K562 (cell line): ENCODE data around the gene KCTD17. TPM values are rescaled to one million over a fixed set of nuclear protein-coding genes. Genes with fewer than 3 reads are reported as not detected.
A peak's percentile ranks its signal among the peaks of the same experiment; 100 is the strongest.

ENCODE experiments used
- ATAC-seq: fragments of 200-7000 bp; cut with Tn5 transposase; 3 replicates; pipeline ENCODE4 v1.9.1; 2020; ENCODE audit warnings: moderate library complexity
- BruUV-seq: library from RNA; stranded (reverse); fragments of 400-500 nt; replicated peaks from 2 replicates; lab custom pipeline; 2021; lab: Mats Ljungman, UMichigan
- CTCF ChIA-PET: fragments of 300-600 bp; formaldehyde crosslinking; extraction: SDS; loops from one replicate; lab custom pipeline; 2021; ENCODE audit warnings: low intra/inter-chr PET ratio; lab: Yijun Ruan, JAX
- POLR2A ChIA-PET: fragments of 300-600, 350-650 bp; sonication (Branson Sonifier 250); formaldehyde crosslinking; extraction: SDS; loops from one replicate; lab custom pipeline; 2021; ENCODE audit warnings: antibody characterized with exemption, inconsistent platforms; lab: Yijun Ruan, JAX
- DNase-seq, 4 experiments: peaks; one replicate each; pipeline versions ENCODE4 v3.0.0 to v3.0.0-alpha.2; 2011 to 2018; ENCODE audit warnings: low spot score in 3 of 4, mixed read lengths in 3 of 4; ENCODE audit errors: extremely low read depth in 1 of 4
- FAIRE-seq: peaks from 2 replicates; lab custom pipeline; 2011; peaks lifted over from hg19 to GRCh38; lab: Jason Lieb, UNC
- H2AFZ ChIP-seq: 2 replicates; pipeline ENCODE4 v1.6.0; 2011; ENCODE audit warnings: low read depth, low read length, control low read depth, inconsistent platforms
- H3K27ac ChIP-seq: fragments of 200-600 bp; 3 replicates; pipeline ENCODE4 v1.8.0; 2011; ENCODE audit warnings: low read depth, mild to moderate bottlenecking, control low read depth, inconsistent platforms, low read length, moderate library complexity, mixed read lengths; ENCODE audit errors: extremely low read depth
- H3K27me3 ChIP-seq, 2 experiments: fragments of 300-600 bp in 1 of 2; 2 replicates in 1 of 2; 3 replicates in 1 of 2; pipeline versions ENCODE4 v1.6.0 to v1.8.0; 2011; ENCODE audit warnings: inconsistent platforms in 2 of 2, low read length in 2 of 2, mild to moderate bottlenecking in 1 of 2, mixed read lengths in 1 of 2, moderate library complexity in 1 of 2; ENCODE audit not compliant: control insufficient read depth in 2 of 2, insufficient read depth in 2 of 2
- H3K36me3 ChIP-seq: fragments of 300-600 bp; 3 replicates; pipeline ENCODE4 v1.8.0; 2011; ENCODE audit warnings: mild to moderate bottlenecking, low read length, inconsistent platforms; ENCODE audit not compliant: control insufficient read depth, insufficient read depth
- H3K4me1 ChIP-seq, 2 experiments: fragments of 200-600 bp in 1 of 2; replicated peaks in 1 of 2; 2 replicates in 1 of 2; 3 replicates in 1 of 2; pipeline versions ENCODE4 v1.5.1 to v1.8.0; 2011; ENCODE audit warnings: inconsistent platforms in 2 of 2, low read length in 2 of 2, mild to moderate bottlenecking in 1 of 2, mixed read lengths in 1 of 2, moderate library complexity in 1 of 2; ENCODE audit not compliant: control insufficient read depth in 2 of 2, insufficient read depth in 2 of 2
- H3K4me2 ChIP-seq: 2 replicates; pipeline ENCODE4 v1.6.1; 2011; ENCODE audit warnings: low read length, control low read depth, inconsistent platforms, mixed read lengths; ENCODE audit not compliant: insufficient read depth
- H3K4me3 ChIP-seq: fragments of 200-600 bp; sonication (generic), shearing (Covaris generic); 2 replicates; pipeline ENCODE4 v1.5.1; 2016; ENCODE audit warnings: control low read depth, inconsistent platforms
- H3K79me2 ChIP-seq: fragments of 200-600 bp; 3 replicates; pipeline ENCODE4 v1.8.0; 2011; ENCODE audit warnings: low read length, inconsistent platforms; ENCODE audit not compliant: control insufficient read depth, insufficient read depth
- H3K9ac ChIP-seq, 2 experiments: 2 replicates each; pipeline versions ENCODE4 v1.6.0 to v1.6.1; 2011; ENCODE audit warnings: low read depth in 2 of 2, low read length in 2 of 2, control low read depth in 1 of 2, inconsistent platforms in 1 of 2, mild to moderate bottlenecking in 1 of 2, mixed read lengths in 1 of 2; ENCODE audit not compliant: insufficient read depth in 1 of 2
- H3K9me1 ChIP-seq: one replicate; pipeline ENCODE4 v1.6.0; 2011; ENCODE audit warnings: inconsistent platforms, mild to moderate bottlenecking, low read length, moderate library complexity; ENCODE audit not compliant: control insufficient read depth, insufficient read depth
- H3K9me3 ChIP-seq: replicated peaks from 2 replicates; pipeline ENCODE4 v1.5.1; 2011; ENCODE audit warnings: low read depth, low read length, inconsistent platforms; ENCODE audit not compliant: control insufficient read depth, insufficient read depth
- H4K20me1 ChIP-seq: replicated peaks from 2 replicates; pipeline ENCODE4 v1.6.1; 2011; ENCODE audit warnings: low read length, inconsistent platforms, mixed read lengths; ENCODE audit not compliant: control insufficient read depth, insufficient read depth
- CBX1 ChIP-seq: sonication (generic); IDR thresholded peaks from 2 replicates; pipeline ENCODE4 v1.6.1; 2016; ENCODE audit warnings: antibody characterized with exemption, low read depth, mild to moderate bottlenecking
- CLOCK ChIP-seq: fragments of 250-450 bp; sonication (Bioruptor Pico); IDR thresholded peaks from 2 replicates; pipeline ENCODE4 v1.4.0; 2020; ENCODE audit warnings: mild to moderate bottlenecking, moderate library complexity, borderline replicate concordance
- CUX1 ChIP-seq: fragments of 200-800 bp; sonication (Bioruptor generic); IDR thresholded peaks from 2 replicates; pipeline ENCODE4 v1.6.1; 2016; ENCODE audit warnings: missing genetic modification characterization, missing compliant biosample characterization
- FOSL1 ChIP-seq: fragments of 200-800 bp; sonication (Bioruptor generic); conservative IDR thresholded peaks from 2 replicates; pipeline ENCODE4 v1.6.1; 2016; ENCODE audit warnings: missing genetic modification characterization, missing compliant biosample characterization
- JUND ChIP-seq, 2 experiments: IDR thresholded peaks; 2 replicates in 1 of 2; 3 replicates in 1 of 2; pipeline ENCODE4 v1.6.1; 2011; ENCODE audit warnings: borderline replicate concordance in 2 of 2, low read depth in 2 of 2, low read length in 2 of 2, improper control_type of control experiment in 1 of 2, missing biosample characterization in 1 of 2, missing genetic modification characterization in 1 of 2, missing genetic modification reagents in 1 of 2
- POLR2G ChIP-seq: fragments of 200-400 bp; formaldehyde crosslinking; IDR thresholded peaks from 2 replicates; pipeline ENCODE4 v1.6.1; 2017; ENCODE audit warnings: low read depth, mild to moderate bottlenecking, antibody characterized with exemption, low read length, moderate library complexity
- TFAP4 ChIP-seq: sonication (generic); formaldehyde crosslinking; IDR thresholded peaks from 2 replicates; pipeline ENCODE4 v1.8.0; 2022; ENCODE audit warnings: missing genetic modification reagents, mild to moderate bottlenecking, moderate library complexity, borderline replicate concordance
- WGBS: fragments of 100-300 bp; shearing (Covaris generic); methylation state at CpG from one replicate; pipeline ENCODE4 v1.1.6; 2016; ENCODE audit warnings: low coverage, mixed read lengths; ENCODE audit not compliant: insufficient coverage; ENCODE audit errors: missing lambda C conversion rate; 5-methylcytosine and 5-hydroxymethylcytosine counted together
- in situ Hi-C: fragments of 300-500 bp; cut with MboI; formaldehyde crosslinking; loops from 4 replicates; pipeline ENCODE4 v1.15.0; 2018; ENCODE audit warnings: inconsistent platforms, mixed read lengths
- intact Hi-C: fragments of 100-400 bp; cut with micrococcal nuclease; formaldehyde crosslinking; loops from 2 replicates; pipeline ENCODE4 v1.14.2; 2022
- polyA plus RNA-seq, 8 experiments: library from polyadenylated mRNA; depleted of rRNA in 4 of 8; stranded (reverse) in 5 of 8; unstranded in 3 of 8; fragments of >200 nt; fragmentation: Nextera tagmentation in 2 of 8; fragmentation: Illumina TruSeq in 1 of 8; extraction: Ambion mirVana in 2 of 8; extraction: Trizol in 1 of 8; gene quantifications; 2 replicates each; pipeline versions ENCODE4 v1.2.1 to v1.2.3, GENCODE V29; 2011 to 2014; ENCODE audit warnings: inconsistent platforms in 1 of 8, missing spikeins in 1 of 8
- total RNA-seq, 7 experiments: library from RNA; depleted of rRNA in 6 of 7; stranded (reverse); fragments of >200 nt in 6 of 7; fragmentation: Illumina TruSeq in 2 of 7; extraction: Trizol in 2 of 7; gene quantifications; 2 replicates each; pipeline versions ENCODE4 v1.2.1 to v1.2.3, GENCODE V29; 2011 to 2021; ENCODE audit warnings: low replicate concordance in 1 of 7

KCTD17 gene
- total and polyA plus RNA-seq, 9 of the 15 experiments (the other 6 are each of a cell fraction or from before 2014, with no cell fraction given), result 0.22 to 0.90 (median 0.49) TPM; not detected in 2

- TF ChIP-seq CLOCK (CRISPR knock-in tag) (no peak), TFAP4 (CRISPR knock-in tag) (no peak), CBX1 (no peak)
Observed at GRCh38 chr22:37014415-37014806, 37.1 kb upstream of the KCTD17 start (continued).

GRCh38 chr22:37014835-37015586 lies 36.5 kb upstream of the KCTD17 start:
- POLR2A ChIA-PET, result interaction anchor here (0.8 to 1.5 kb wide), 4 partner anchors 10 to 1487 kb away, joined by 3 to 5 read pairs (median 3); no protein-coding TSS in a partner anchor
- no peak overlapping the region for H3K4me3 ChIP-seq
- H4K20me1 ChIP-seq, result peaks cover 6% of the 10 kb centered on the region
- peaks cover 29 to 44% of the 10 kb centered on the region in 2 experiments; a peak in 4 of 5 replicates for H3K4me1 ChIP-seq
- H3K79me2 ChIP-seq, result peaks cover 26% of the 10 kb centered on the region
- peaks cover 21% of the 10 kb centered on the region; the same call in 2 of the 3 replicates for H3K36me3 ChIP-seq
- no peaks in the 10 kb centered on the region for H3K9me3 ChIP-seq
- in situ Hi-C loops, result no loop called here
- H3K4me2 ChIP-seq, result peak overlapping the region; percentile 9
- peaks cover 2% of the 10 kb centered on the region for H3K9me1 ChIP-seq
- 28% methylated on average over 8 of the region's 12 CpGs for WGBS
- peak overlapping the region; percentile 41 to 76; a peak in 3 of 4 replicates for H3K9ac ChIP-seq
- ATAC-seq (peak; percentile 61), FAIRE-seq (peak; percentile 75), DNase-seq (peak in 2 of 4 experiments; percentile 47 to 78)
- H2AFZ ChIP-seq, result no peak overlapping the region
- peak overlapping the region; percentile 64 for H3K27ac ChIP-seq
- intact Hi-C loops, result no loop called here
- no peaks in the 10 kb centered on the region for H3K27me3 ChIP-seq
- BruUV-seq, result no TSS peak
- CTCF ChIA-PET, result no interaction called here
- 0 out of 2 replicates have a peak, but pooled peaks have one; percentile 14 for TF ChIP-seq POLR2G
- TF ChIP-seq CUX1 (CRISPR knock-in tag), result no peak
- no peak for TF ChIP-seq JUND (IDR thresholded peaks at IDR 0.05; ENCODE audit: borderline replicate concordance, low read depth, low read length)
- no peak for TF ChIP-seq JUND (tag; IDR thresholded peaks at IDR 0.05; ENCODE audit: borderline replicate concordance, low read depth, low read length)
- no peak for TF ChIP-seq FOSL1 (tag)
